ENCODE data around the gene EVC2.
"Not testable (repeated sequence)": the region's sequence is repeated elsewhere in the genome, so short reads cannot be mapped to it uniquely, and the experiment has no call there.

EVC2 gene

DNA sequence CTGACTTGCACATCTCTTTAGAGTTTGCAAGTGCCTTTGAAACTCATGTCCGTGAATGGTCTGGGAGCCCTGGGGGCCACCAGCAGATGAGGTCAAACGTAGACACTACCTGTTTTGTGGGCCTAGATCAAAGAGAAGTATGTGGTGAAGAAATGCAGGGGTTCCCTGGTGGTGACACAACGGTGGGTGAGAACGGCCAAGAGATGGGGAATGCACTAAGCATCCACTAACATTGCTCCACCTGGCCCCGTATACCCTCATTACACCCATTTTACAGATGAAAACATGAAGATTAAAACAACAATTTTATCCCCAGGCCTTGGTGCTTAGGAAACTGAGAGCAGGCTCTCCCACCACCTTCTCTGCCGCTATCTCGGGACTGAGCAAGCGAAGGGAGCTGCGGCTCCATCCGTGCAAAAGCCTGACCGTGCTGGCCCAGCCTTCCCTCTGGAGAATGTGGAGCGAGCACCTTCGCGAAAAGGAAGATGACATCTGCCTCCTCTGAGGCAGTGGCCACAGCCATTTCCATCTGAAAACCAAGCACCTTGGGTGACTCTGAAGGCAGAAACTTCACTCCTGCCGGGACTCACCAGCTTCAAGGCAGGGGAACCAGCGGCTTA lies 91.9 kb downstream of the EVC2 start:
- FAIRE-seq = no peak

- FAIRE-seq = no peak
Measured at GRCh38 chr4:5615496-5616075, 92.8 kb downstream of the EVC2 start.

- FAIRE-seq = no peak
Measured at GRCh38 chr4:5611750-5612149, 96.6 kb downstream of the EVC2 start.

DNA sequence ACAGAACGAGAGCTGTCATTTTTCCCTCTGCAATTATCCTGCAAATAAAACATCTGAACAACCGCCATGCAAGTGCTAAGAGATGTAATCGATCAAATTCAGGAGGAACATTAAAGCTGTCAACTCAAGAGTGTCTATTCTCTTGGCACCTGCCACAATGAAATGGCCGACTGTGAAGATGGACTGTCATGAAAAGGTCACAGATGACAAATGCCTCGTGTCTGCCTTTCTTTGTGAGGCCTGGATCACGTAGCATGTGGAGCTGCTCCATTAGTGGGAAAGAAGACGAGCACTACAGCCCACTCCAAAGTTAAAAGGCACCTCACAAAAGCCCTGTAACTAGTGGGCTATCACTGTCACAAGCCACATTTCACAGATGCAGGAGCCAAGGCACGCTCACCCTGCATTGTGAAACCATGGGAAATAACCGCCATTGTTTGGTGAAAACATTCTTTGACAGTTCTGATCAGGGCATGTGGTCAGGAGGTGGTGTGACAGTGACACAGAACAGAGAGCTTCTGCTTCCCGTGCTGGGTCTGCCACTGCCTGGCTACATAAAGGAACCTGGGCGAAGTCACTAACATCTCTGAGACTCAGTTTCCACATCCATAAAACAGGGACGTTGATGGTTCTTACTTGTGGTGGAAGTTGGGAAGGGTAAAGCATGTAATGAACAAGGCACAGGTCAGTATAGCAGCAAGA lies 98.9 kb downstream of the EVC2 start:
- FAIRE-seq = no peak

GRCh38 chr4:5593828-5594227 lies 114.5 kb downstream of the EVC2 start:
- FAIRE-seq = not testable (repeated sequence)

- no peak for FAIRE-seq
Measured at GRCh38 chr4:5592272-5592671, 116.1 kb downstream of the EVC2 start.

GRCh38 chr4:5589495-5589894 lies 118.9 kb downstream of the EVC2 start:
- FAIRE-seq = no peak

- no peak for FAIRE-seq
Measured at GRCh38 chr4:5588046-5588445, 120.3 kb downstream of the EVC2 start.

GRCh38 chr4:5575941-5576340 lies 132.4 kb downstream of the EVC2 start:
- no peak for FAIRE-seq

DNA sequence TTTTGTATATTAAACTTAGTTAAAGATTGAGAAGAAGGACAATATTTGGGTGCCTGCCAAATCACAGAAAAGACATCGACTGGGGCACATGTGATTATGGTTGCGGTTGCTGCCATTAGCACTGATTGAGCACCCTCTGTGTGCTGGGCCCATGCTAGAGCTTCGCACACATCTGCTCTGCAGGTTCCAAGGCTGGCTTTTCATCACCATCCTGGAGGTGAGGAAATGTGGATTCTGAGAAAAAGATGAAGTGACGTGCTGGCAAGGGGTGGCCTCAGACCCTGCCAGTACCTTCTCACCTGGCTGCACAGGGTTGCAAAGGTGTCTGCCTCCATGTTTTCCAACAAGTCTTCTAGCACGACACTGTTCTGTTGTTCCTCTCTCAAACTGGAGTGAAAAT lies 134.0 kb downstream of the EVC2 start:
- FAIRE-seq = no peak

- FAIRE-seq = no peak
Measured at GRCh38 chr4:5573965-5574364, 134.4 kb downstream of the EVC2 start.

DNA sequence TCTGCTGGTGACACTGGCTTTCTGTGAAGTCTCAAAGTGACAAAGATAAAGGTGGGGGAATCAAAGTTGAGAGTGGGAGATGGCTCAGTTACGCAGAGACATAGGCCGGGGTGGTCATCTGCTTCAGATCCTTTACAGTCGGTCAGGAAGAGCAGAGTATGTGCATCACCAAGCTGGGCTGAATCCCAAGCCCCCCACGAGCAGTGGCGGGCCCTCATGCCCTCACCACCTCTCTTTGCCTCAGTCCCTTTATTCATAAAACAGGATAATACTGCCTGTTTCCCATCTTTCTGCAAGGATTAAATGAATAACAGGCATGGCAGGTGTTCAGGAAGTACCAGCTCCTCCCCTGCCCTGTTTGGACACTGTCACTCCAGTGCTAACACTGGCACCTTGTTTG lies 135.6 kb downstream of the EVC2 start:
- no peak for FAIRE-seq

DNA sequence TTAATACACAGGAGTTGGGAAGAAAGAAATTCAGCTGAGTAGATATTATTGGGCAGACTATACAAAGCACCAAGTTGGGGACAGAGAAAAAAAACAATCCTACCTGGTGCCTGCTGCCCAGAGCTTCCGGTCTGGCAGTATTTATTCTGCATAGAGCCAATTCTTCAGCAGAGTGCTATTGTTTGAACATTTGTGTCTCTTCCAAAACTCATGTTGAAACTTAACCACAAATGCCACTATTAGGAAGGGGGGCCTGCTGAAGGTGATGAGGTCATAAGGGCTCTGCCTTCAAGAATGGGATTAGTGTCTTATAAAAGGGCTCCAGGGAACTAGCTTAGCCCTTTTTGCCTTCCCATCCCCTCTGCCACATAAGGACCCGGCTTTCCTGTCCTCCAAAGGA lies 136.2 kb downstream of the EVC2 start:
- no peak for FAIRE-seq

- no peak for FAIRE-seq
Measured at GRCh38 chr4:5571646-5572045, 136.7 kb downstream of the EVC2 start.

DNA sequence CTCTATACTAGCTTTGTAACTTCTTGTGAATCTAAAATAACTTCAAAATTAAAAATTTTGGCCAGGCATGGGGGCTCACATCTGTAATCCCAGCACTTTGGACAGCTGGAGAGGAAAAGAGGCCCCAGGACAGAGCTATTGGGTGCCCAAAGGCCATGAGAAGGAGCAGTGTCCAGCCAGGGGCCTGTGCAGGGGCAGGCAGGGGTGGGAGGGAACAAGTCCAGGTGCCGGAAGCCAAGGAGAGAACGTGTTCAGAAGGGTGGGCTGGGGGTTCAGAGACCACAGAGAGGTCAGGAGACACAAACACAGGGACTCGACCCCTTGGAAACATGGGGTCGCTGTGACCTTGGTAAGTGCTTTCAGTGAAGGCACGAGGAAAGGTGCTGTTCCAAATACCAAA lies 138.9 kb downstream of the EVC2 start:
- FAIRE-seq = no peak

- FAIRE-seq = no peak
Measured at GRCh38 chr4:5568931-5569330, 139.4 kb downstream of the EVC2 start.

DNA sequence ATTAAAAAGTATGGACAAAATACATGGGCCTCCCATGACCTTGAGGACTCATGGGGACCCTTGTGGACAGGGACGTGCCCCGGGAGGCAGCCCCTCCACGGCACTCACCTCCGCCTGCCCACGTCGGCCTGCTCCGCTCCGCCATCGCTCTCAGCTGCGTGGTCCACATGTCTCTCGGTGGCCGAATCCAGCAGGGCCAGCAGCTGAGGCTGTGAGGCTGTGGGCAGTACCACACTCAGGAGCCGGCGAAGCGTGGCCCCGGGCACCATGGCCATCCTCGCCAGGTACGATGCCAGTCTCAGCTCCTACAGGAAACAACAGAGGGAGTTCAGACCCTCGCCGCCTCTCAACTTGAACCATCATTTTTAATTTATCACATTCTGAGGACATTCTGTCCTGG lies 140.0 kb downstream of the EVC2 start:
- FAIRE-seq = no peak

DNA sequence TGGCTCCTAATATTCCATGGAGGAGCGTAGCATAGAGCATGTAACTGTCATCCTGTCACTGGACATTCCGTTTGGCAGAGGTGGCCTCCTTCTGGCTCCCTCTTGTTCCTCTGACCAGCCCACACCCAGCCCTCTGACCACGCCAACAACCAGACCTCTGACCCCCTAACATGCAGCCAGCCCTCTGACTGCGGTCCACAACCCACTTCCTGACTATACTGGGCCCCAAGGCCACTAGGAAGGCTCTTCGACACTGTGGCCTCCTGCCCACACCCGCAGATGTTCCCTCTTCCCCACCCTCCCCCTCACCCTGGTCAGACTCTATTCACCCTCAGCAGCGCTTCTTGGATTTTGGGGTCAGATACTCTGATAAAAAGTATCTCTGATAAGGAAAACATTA lies 141.4 kb downstream of the EVC2 start:
- no peak for FAIRE-seq

- no peak for FAIRE-seq
Measured at GRCh38 chr4:5566526-5566925, 141.8 kb downstream of the EVC2 start.

GRCh38 chr4:5563856-5564255 lies 144.5 kb downstream of the EVC2 start:
- no peak for FAIRE-seq

DNA sequence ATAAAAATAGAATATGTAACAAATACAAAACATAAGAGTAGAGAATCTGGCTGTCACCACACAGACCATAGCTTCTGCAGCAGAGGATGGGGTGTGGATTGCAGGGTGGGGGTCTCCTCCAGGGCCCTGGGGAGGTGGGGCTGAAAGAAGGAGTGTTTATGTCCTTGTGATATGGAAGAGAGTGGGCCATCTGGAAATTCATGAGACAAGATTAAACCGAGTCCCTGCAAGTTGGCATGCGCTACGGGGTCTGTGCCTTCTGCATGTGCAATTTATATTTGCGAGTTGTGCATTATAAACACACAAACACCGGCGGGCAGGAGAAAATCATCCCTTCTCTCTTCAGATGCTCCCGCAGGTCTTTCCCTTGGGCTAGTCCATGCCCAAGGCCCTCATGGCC lies 145.9 kb downstream of the EVC2 start:
- no peak for FAIRE-seq

DNA sequence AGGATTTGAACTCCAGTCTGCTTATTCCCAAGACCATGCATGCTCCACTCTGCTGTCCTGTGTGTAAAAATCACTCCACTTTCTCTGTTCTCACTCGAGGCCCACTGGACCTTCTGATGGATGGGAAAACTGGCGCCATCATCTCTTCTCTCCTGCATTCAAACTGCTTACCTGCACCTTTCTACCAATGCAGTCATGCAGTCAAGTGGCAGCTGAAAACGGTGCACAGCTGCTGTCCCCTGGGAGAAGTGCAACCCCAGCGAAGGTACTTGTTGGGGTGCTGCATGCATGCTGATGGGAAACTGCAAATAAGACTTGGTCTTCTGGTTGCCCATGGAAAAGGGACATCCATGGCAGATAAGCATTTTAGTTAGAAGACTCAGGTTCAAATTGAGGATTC lies 147.1 kb downstream of the EVC2 start:
- FAIRE-seq = no peak

- no peak for FAIRE-seq
Measured at GRCh38 chr4:5558502-5558901, 149.9 kb downstream of the EVC2 start.

DNA sequence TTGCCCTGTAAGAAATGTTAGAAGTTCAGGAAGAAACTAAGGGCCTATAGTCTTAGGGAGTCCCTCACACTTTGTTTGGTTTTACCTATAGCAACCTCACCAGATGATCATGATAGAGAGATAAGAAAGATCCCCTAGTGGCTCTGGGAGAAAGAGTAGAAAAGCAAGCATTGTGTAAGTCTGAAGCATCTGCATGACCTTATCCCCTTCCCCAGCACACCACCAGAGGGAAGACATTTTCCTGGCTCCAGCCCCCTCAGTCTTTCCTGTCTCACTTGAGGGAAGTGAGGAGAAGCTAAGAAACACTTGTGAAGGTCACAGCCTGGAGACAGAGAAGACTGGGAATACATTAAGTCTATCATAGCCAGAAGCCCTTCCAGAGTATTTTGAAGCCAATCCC lies 154.0 kb downstream of the EVC2 start:
- FAIRE-seq = no peak

DNA sequence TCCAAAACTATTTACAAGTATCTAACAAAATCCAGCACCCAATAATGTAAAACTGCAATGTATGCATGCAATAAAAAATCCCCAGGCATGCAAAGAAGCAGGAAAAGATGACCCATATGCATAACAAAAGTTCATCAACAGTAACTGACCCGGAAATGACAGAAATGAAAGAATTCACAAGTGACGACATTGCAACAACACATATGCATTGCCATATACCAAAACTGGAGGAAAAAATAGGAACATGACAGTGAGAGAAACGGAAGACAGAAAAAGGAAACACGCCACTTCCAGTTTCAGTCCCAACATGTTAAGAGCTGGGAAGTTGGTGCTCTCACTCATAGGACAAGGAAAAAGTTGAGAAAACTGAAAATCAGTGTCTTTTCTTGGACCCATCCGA lies 154.6 kb downstream of the EVC2 start:
- no peak for FAIRE-seq

Measured in G401.6 (cell line).